Measurements from ENCODE around the gene KIF5C.

Gene KIF5C

GRCh38 chr2:149061133-149061745, 186.2 kb downstream of the KIF5C start:
- TF ChIP-seq CTCF (IDR thresholded peaks at IDR 0.05), result no peak
- H3K27ac ChIP-seq, result no peak overlapping the region

- no peak overlapping the region for H3K27ac ChIP-seq
- TF ChIP-seq CTCF (IDR thresholded peaks at IDR 0.05), result no peak
- no peak for TF ChIP-seq ZFX (IDR thresholded peaks at IDR 0.05; ENCODE audit: borderline replicate concordance)
Observed at GRCh38 chr2:149062531-149062930, 187.5 kb downstream of the KIF5C start.

- H3K27ac ChIP-seq, result no peak overlapping the region
Observed at GRCh38 chr2:149063177-149063576, 188.2 kb downstream of the KIF5C start.

GRCh38 chr2:149064365-149064841, 189.4 kb downstream of the KIF5C start:
- no peak overlapping the region for H3K27ac ChIP-seq
- TF ChIP-seq ZFX (IDR thresholded peaks at IDR 0.05; ENCODE audit: borderline replicate concordance) (no peak), CTCF (IDR thresholded peaks at IDR 0.05) (no peak)

More at GRCh38 chr2:149063177-149063576, 188.2 kb downstream of the KIF5C start:
- TF ChIP-seq CTCF (IDR thresholded peaks at IDR 0.05) (no peak), ZFX (IDR thresholded peaks at IDR 0.05; ENCODE audit: borderline replicate concordance) (no peak)

GRCh38 chr2:149064856-149065630, 190.0 kb downstream of the KIF5C start:
- H3K27ac ChIP-seq, result no peak overlapping the region
- TF ChIP-seq ZFX (IDR thresholded peaks at IDR 0.05; ENCODE audit: borderline replicate concordance) (no peak), CTCF (IDR thresholded peaks at IDR 0.05) (no peak)

- TF ChIP-seq CTCF (IDR thresholded peaks at IDR 0.05) (no peak), ZFX (IDR thresholded peaks at IDR 0.05; ENCODE audit: borderline replicate concordance) (no peak)
- H3K27ac ChIP-seq, result no peak overlapping the region
Observed at GRCh38 chr2:149068225-149068995, 193.4 kb downstream of the KIF5C start.
